ENCODE measurements around the gene CPA1. TPM values are rescaled to one million over a fixed set of nuclear protein-coding genes. Genes with fewer than 3 reads are reported as not detected.

Gene CPA1
- polyA plus RNA-seq, 1 donor, result 6.5 TPM

GRCh38 chr7:130356121-130356875 lies 24.0 kb upstream of the CPA1 start:
- DNase-seq (ENCODE audit: low read depth), result peak; percentile 74

- peak; percentile 79 for DNase-seq (ENCODE audit: low read depth)
Measured at GRCh38 chr7:130356876-130357611, 23.2 kb upstream of the CPA1 start.

GRCh38 chr7:130358471-130358870 lies 21.8 kb upstream of the CPA1 start:
- DNase-seq (ENCODE audit: low read depth), result no peak

- DNase-seq (ENCODE audit: low read depth), result no peak
Measured at GRCh38 chr7:130359276-130359857, 20.9 kb upstream of the CPA1 start.

- no peak for DNase-seq (ENCODE audit: low read depth)
Measured at GRCh38 chr7:130360518-130360917, 19.8 kb upstream of the CPA1 start.

GRCh38 chr7:130361681-130362080 lies 18.6 kb upstream of the CPA1 start:
- DNase-seq (ENCODE audit: low read depth), result no peak

GRCh38 chr7:130362251-130362816 lies 18.0 kb upstream of the CPA1 start:
- DNase-seq (ENCODE audit: low read depth), result no peak

- no peak for DNase-seq (ENCODE audit: low read depth)
Measured at GRCh38 chr7:130363026-130363847, 17.1 kb upstream of the CPA1 start.

GRCh38 chr7:130364451-130364850 lies 15.8 kb upstream of the CPA1 start:
- DNase-seq (ENCODE audit: low read depth), result no peak

GRCh38 chr7:130365088-130365487 lies 15.2 kb upstream of the CPA1 start:
- no peak for DNase-seq (ENCODE audit: low read depth)

GRCh38 chr7:130365511-130366441 lies 14.5 kb upstream of the CPA1 start:
- DNase-seq (ENCODE audit: low read depth), result peak; percentile 75

GRCh38 chr7:130366564-130366963 lies 13.7 kb upstream of the CPA1 start:
- no peak for DNase-seq (ENCODE audit: low read depth)

GRCh38 chr7:130367088-130367755 lies 13.1 kb upstream of the CPA1 start:
- no peak for DNase-seq (ENCODE audit: low read depth)

- DNase-seq (ENCODE audit: low read depth), result no peak
Measured at GRCh38 chr7:130367836-130368746, 12.2 kb upstream of the CPA1 start.

- DNase-seq (ENCODE audit: low read depth), result no peak
Measured at GRCh38 chr7:130369110-130369711, 11.1 kb upstream of the CPA1 start.

GRCh38 chr7:130369831-130370550 lies 10.3 kb upstream of the CPA1 start:
- peak; percentile 67 for DNase-seq (ENCODE audit: low read depth)

- no peak for DNase-seq (ENCODE audit: low read depth)
Measured at GRCh38 chr7:130371046-130371445, 9.2 kb upstream of the CPA1 start.
